Large intestine (tissue), 12 donors: ENCODE measurements around the gene P3H4. TPM values are rescaled to one million over a fixed set of nuclear protein-coding genes. Genes with fewer than 3 reads are reported as not detected.
"Not testable (repeated sequence)": the region's sequence is repeated elsewhere in the genome, so short reads cannot be mapped to it uniquely, and the experiment has no call there.

Experiments
- DNase-seq, 2 donors: peaks; one replicate each; pipeline versions ENCODE4 v3.0.0 to v3.0.0-alpha.2; 2013
- H3K27ac ChIP-seq: one replicate; pipeline ENCODE4 v1.5.1; 2013; ENCODE audit warnings: low read length
- H3K27me3 ChIP-seq: 2 replicates; pipeline ENCODE4 v1.6.1; 2013; ENCODE audit warnings: low read length; ENCODE audit not compliant: control insufficient read depth, insufficient read depth
- H3K36me3 ChIP-seq: 2 replicates; pipeline ENCODE4 v1.6.1; 2013; ENCODE audit warnings: low read length; ENCODE audit not compliant: control insufficient read depth, insufficient read depth
- H3K4me1 ChIP-seq: one replicate; pipeline ENCODE4 v1.6.1; 2013; ENCODE audit warnings: low read length; ENCODE audit not compliant: control insufficient read depth, insufficient read depth
- H3K4me3 ChIP-seq: one replicate; pipeline ENCODE4 v1.5.1; 2013; ENCODE audit warnings: low read length
- H3K9me3 ChIP-seq: one replicate; pipeline ENCODE4 v1.6.1; 2013; ENCODE audit warnings: mild to moderate bottlenecking, low read depth, low read length, moderate library complexity; ENCODE audit not compliant: control insufficient read depth
- WGBS: methylation state at CpG from one replicate; pipeline ENCODE4 v1.1.5; 2013; ENCODE audit warnings: low lambda C conversion rate; ENCODE audit not compliant: insufficient coverage; 5-methylcytosine and 5-hydroxymethylcytosine counted together
- long read RNA-seq, 11 donors: transcript quantifications; one replicate each; lab custom pipeline, GENCODE V29; 2026
- polyA plus RNA-seq: library from polyadenylated mRNA; unstranded; fragments of 120-200 nt; gene quantifications from one replicate; pipeline ENCODE4 v1.2.1, GENCODE V29; 2013

The P3H4 gene, protein sequence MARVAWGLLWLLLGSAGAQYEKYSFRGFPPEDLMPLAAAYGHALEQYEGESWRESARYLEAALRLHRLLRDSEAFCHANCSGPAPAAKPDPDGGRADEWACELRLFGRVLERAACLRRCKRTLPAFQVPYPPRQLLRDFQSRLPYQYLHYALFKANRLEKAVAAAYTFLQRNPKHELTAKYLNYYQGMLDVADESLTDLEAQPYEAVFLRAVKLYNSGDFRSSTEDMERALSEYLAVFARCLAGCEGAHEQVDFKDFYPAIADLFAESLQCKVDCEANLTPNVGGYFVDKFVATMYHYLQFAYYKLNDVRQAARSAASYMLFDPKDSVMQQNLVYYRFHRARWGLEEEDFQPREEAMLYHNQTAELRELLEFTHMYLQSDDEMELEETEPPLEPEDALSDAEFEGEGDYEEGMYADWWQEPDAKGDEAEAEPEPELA
- polyA plus RNA-seq: 15.4 TPM
- long read RNA-seq, donor 1, transcript P3H4-202 (8 exons, 2,601 nt): major isoform, 10 of 11 reads
- long read RNA-seq, donor 1, partial matches to known transcripts: 0 of 11 reads
- long read RNA-seq, donor 1, other reads (novel, unspliced or antisense): 0 of 11 reads
- long read RNA-seq, donor 2, transcript P3H4-202 (8 exons, 2,601 nt): major isoform, 8 of 9 reads
- long read RNA-seq, donor 2, partial matches to known transcripts: 0 of 9 reads
- long read RNA-seq, donor 2, other reads (novel, unspliced or antisense): 0 of 9 reads
- long read RNA-seq, donor 3: 0 reads
- long read RNA-seq, donor 4: 0 reads
- long read RNA-seq, donor 5, transcript P3H4-202 (8 exons, 2,601 nt): major isoform, 5 of 5 reads
- long read RNA-seq, donor 5, partial matches to known transcripts: 0 of 5 reads
- long read RNA-seq, donor 5, other reads (novel, unspliced or antisense): 0 of 5 reads
- long read RNA-seq, donor 6, partial matches to known transcripts: 0 of 4 reads
- long read RNA-seq, donor 6, other reads (novel, unspliced or antisense): 0 of 4 reads
- long read RNA-seq, donor 7, partial matches to known transcripts: 0 of 2 reads
- long read RNA-seq, donor 7, other reads (novel, unspliced or antisense): 0 of 2 reads
- long read RNA-seq, donor 8, transcript P3H4-202 (8 exons, 2,601 nt): major isoform, 10 of 10 reads
- long read RNA-seq, donor 8, partial matches to known transcripts: 0 of 10 reads
- long read RNA-seq, donor 8, other reads (novel, unspliced or antisense): 0 of 10 reads
- long read RNA-seq, donor 9, transcript P3H4-202 (8 exons, 2,601 nt): major isoform, 9 of 9 reads
- long read RNA-seq, donor 9, partial matches to known transcripts: 0 of 9 reads
- long read RNA-seq, donor 9, other reads (novel, unspliced or antisense): 0 of 9 reads
- long read RNA-seq, donor 10, partial matches to known transcripts: 0 of 4 reads
- long read RNA-seq, donor 10, other reads (novel, unspliced or antisense): 0 of 4 reads
- long read RNA-seq, donor 11, transcript P3H4-202 (8 exons, 2,601 nt): major isoform, 6 of 6 reads
- long read RNA-seq, donor 11, partial matches to known transcripts: 0 of 6 reads
- long read RNA-seq, donor 11, other reads (novel, unspliced or antisense): 0 of 6 reads

DNA sequence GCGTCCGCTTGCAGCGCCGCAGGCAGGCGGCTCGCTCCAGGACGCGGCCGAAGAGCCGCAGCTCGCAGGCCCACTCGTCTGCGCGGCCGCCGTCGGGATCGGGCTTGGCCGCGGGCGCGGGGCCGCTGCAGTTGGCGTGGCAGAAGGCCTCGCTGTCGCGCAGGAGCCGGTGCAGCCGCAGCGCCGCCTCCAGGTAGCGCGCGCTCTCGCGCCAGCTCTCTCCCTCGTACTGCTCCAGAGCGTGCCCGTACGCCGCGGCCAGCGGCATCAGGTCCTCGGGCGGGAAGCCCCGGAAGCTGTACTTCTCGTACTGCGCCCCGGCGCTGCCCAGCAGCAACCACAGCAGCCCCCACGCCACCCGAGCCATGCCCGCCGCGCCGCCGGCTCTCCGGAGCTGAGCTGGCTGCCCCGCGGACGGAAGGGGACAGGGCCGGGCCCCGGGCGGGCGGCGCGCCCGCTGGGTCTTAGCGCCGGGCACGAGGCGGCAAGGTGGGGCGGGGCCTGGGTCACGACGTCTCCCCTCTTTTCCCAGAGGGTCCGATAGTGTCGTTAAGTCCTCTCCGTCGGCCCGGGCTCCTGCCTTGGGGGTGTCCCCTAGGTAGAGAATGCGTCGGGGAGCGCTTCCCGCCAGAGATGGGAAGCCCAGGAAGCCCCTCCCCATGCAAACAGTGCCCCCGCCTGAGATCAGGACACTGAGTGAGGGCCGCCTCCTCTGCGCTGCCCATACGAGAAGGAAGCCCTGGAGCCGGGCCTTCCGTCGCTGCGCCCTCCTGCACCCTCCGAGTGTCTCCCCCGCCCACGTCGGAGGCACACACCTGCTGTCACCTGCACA is at the start of gene P3H4:
Gene P3H4 (minus strand): TSS at position 401 of the 832 bp plus-strand sequence. CDS start 34 bp downstream, at position 367.
- Histone ChIP-seq H3K27me3 (no peaks in the 10 kb centered on the region), H3K4me1 (peaks cover 27% of the 10 kb centered on the region), H3K27ac (peak within 1 kb of the TSS; percentile 64), H3K4me3 (peak within 1 kb of the TSS; percentile 60), H3K9me3 (peaks cover 5% of the 10 kb centered on the region), H3K36me3 (peaks cover 9% of the 10 kb centered on the region)
- WGBS: no CpG with 5 or more reads among the region's 96 CpGs
- DNase-seq: peak; percentile 85 to 94

DNA sequence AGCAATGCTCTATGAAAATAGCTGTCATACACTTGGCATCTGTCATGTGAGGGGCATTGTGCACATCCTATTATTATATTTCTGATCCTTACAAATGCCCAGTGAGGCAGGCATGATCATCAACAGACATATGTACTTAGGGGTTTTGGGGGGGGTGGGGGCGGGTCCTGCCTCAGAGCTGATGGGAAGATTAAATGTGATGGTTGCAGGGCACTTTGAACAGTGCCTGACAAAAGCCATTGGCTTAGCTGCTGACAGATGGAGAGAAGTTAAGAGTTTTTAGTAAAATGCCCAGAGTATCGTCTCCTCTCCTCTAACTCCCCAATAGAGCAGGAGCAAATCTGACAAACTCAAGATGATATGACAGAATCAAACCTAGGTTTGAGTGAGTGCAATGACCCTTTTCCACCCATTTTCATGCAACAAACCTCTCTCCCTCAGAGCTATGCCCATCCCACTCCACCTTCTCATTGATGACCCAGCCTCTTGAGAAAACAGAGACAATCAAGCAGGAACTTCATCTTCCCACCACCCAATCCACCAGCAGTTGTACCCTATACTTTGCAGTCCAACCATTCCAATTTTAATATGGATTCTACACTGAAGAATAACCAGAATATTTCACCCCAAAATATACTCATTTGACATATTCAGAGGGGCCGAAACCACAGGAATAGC is 48.6 kb upstream of the P3H4 start:
- Histone ChIP-seq H3K4me1 (peaks cover 12% of the 10 kb centered on the region), H3K9me3 (no peaks in the 10 kb centered on the region), H3K4me3 (no peak overlapping the region), H3K27ac (no peak overlapping the region), H3K36me3 (peaks cover 2% of the 10 kb centered on the region), H3K27me3 (no peaks in the 10 kb centered on the region)
- WGBS: 100% methylated on average over 1 of the region's 3 CpGs
- DNase-seq: no peak

DNA sequence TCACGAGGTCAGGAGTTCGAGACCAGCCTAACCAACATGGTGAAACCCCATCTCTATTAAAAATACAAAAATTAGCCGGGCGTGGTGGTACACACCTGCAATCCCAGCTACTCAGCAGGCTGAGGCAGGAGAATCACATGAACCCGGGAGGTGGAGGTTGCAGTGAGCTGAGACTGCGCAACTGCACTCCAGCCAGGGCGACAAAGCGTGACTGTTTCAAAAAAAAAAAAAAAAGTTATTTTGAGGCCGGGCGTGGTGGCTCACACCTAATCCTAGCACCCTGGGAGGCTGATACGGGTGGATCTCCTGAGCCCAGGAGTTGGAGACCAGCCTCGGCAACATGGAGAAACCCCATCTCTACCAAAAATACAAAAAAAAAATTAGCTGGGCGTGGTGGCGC is 39.6 kb upstream of the P3H4 start:
- not testable (repeated sequence) for DNase-seq, H3K9me3 ChIP-seq, H3K4me3 ChIP-seq, H3K27ac ChIP-seq, H3K27me3 ChIP-seq, H3K4me1 ChIP-seq
- no CpG with 5 or more reads among the region's 14 CpGs for WGBS
- peaks cover 20% of the 10 kb centered on the region for H3K36me3 ChIP-seq

DNA sequence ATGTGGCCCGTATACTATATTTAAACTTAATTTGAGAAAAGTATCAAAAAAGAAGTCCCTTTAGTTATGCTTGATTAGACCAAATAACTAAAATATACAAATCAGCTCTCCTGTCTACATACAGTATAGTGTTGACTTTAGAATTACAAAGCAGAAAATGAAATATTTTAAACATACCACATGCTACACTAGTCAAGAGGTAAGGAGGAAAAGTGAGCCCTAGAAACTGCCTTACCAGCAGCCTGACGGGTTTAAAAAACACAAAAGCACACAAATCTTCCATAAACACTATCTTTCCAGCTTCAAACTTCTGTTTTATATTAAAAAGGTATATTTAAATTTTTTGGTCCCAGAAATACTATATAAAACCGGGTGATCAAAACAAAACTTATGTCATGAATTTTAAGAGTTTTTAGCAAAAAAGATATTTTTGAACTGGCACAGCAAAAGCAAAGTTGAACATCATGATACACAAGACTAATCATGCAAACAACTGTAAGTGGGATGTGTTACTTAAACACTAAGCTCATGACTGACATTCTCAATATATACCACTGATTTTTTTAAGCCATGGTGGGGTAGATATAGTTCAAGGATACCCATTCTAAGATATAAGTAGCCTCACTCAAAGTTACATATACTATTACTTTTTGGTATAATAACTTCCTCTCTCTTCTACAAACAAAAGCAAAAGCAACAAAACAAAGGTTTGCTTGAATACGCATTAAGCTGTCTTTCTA is 37.7 kb upstream of the P3H4 start:
- no peaks in the 10 kb centered on the region for H3K27me3 ChIP-seq
- WGBS: 90% methylated on average over 2 of the region's 4 CpGs

DNA sequence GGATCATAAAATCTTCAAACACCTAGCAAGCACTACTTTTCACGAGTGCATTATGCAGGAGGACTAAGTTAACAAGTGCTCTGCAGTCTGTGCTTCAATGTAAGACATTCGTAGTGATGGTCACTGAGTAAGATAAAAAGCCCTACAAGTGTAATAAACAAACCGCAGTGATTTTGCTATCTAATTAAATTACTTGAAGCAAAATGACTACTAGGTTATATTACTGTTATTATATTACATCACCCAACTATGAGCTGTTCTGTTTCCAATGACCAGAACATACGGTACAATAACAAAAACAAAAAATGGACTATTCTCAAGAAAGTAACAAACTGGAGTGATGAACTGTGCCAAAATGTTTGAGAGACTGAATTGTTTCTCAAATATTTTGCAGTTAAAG is 37.0 kb upstream of the P3H4 start:
- Histone ChIP-seq H3K27me3 (no peaks in the 10 kb centered on the region), H3K36me3 (peaks cover 9% of the 10 kb centered on the region), H3K27ac (no peak overlapping the region), H3K4me1 (no peaks in the 10 kb centered on the region), H3K9me3 (no peaks in the 10 kb centered on the region), H3K4me3 (no peak overlapping the region)
- 100% methylated on average over 1 of the region's 4 CpGs for WGBS
- DNase-seq: no peak

More for the DNA sequence above, 37.7 kb upstream of the P3H4 start:
- no peak overlapping the region for H3K27ac ChIP-seq
- peaks cover 14% of the 10 kb centered on the region for H3K36me3 ChIP-seq
- no peaks in the 10 kb centered on the region for H3K9me3 ChIP-seq
- H3K4me1 ChIP-seq: no peaks in the 10 kb centered on the region
- DNase-seq: no peak
- H3K4me3 ChIP-seq: no peak overlapping the region

DNA sequence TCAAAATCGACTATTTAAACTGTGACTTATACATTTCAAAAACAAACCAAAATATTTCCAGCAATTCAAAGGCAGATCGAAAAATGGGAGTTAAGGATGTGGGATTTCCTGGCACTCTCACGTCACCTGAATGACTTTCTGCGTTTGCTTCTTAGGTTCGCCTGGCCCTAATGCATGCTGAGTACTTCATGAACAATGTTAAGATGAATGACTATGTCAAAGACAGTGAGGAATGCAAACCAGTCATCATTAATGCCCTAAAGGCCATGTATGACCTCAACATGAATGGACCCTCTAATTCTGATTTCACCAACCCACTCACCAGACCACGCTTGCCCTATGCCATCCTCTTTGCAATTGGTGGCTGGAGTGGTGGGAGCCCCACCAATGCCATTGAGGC is 33.2 kb upstream of the P3H4 start:
- no peak overlapping the region for H3K27ac ChIP-seq
- H3K4me3 ChIP-seq: no peak overlapping the region
- H3K9me3 ChIP-seq: no peaks in the 10 kb centered on the region
- DNase-seq: no peak
- 86% methylated on average over 1 of the region's 6 CpGs for WGBS
- no peaks in the 10 kb centered on the region for H3K36me3 ChIP-seq
- H3K27me3 ChIP-seq: no peaks in the 10 kb centered on the region
- no peaks in the 10 kb centered on the region for H3K4me1 ChIP-seq

DNA sequence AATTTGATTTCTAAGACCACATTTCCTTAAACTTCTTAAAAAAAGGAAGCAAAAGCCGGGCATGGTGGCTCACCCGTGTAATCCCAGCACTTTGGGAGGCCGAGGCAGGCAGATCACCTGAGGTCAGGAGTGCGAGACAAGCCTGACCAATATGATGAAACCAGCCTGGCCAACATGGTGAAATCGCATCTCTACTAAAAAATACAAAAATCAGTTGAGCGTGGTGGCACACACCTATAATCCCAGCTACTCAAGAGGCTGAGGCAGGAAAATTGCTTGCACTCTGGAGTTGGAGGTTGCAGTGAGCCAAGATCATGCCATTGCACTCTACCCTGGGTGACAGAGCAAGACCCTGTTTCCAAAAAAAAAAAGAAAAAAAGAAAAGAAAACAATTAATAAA is 29.0 kb upstream of the P3H4 start:
- H3K4me3 ChIP-seq, H3K27me3 ChIP-seq: not testable (repeated sequence)
- no CpG with 5 or more reads among the region's 6 CpGs for WGBS

DNA sequence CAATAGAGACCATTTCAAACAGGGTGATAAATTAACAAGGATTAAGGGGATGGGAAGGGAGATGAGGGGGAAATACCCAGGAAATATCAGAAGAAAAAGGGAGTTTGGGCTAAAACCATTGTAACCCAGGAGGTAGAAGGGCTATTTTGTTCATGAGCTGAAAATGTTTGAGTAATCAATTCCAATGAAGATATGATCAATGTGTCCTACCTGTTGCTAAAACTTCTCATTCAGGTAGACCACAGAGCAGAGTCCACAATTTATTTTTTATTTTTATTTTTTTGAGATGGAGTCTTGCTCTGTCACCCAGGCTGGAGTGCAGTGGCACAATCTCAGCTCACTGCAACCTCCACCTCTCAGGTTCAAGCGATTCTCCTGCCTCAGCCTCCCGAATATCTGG is 27.7 kb upstream of the P3H4 start:
- DNase-seq, H3K4me3 ChIP-seq, H3K27ac ChIP-seq, H3K4me1 ChIP-seq, H3K36me3 ChIP-seq, H3K9me3 ChIP-seq, H3K27me3 ChIP-seq: not testable (repeated sequence)
- 100% methylated on average over 1 of the region's 2 CpGs for WGBS

More for the DNA sequence above, 29.0 kb upstream of the P3H4 start:
- H3K27ac ChIP-seq, H3K36me3 ChIP-seq, H3K4me1 ChIP-seq, H3K9me3 ChIP-seq, DNase-seq: not testable (repeated sequence)
